OCI-LY1 (cell line): ENCODE measurements around the gene PCED1B.

Experiments
- EZH2 ChIP-seq: fragments of 200-600 bp; sonication (generic), shearing (Covaris generic); IDR thresholded peaks from 2 replicates; pipeline ENCODE4 v1.8.0; 2017; ENCODE audit warnings: borderline replicate concordance, mixed run types, mild to moderate bottlenecking, antibody characterized with exemption, low read length, moderate library complexity, mixed read lengths
- TF ChIP-seq, protein P1 (sequence below): fragments of 200-600 bp; sonication (generic), shearing (Covaris generic); IDR thresholded peaks from 2 replicates; pipeline ENCODE4 v1.5.1; 2017; ENCODE audit warnings: mild to moderate bottlenecking, antibody characterized with exemption, low read length, moderate library complexity, mixed read lengths

DNA sequence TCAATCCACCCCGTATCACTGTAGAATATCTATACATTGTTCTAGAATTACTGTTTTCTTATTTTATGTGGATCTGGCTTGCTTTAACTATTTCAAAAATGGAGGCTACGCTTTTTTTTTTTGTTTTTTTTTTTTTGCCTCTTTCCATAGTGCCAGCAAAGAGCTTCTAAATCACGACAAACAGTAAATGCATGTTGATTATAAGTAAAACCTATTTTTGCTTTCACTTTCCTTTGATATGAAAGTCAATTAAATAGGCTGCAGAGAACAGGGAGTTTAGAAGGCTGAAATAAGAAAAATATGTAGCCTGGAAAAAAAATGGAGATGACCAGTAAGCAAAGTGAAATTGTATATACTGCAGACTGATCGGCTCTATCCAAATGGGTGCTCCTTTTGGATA, 112.6 kb downstream of the PCED1B start:
- TF ChIP-seq, protein P1, sequence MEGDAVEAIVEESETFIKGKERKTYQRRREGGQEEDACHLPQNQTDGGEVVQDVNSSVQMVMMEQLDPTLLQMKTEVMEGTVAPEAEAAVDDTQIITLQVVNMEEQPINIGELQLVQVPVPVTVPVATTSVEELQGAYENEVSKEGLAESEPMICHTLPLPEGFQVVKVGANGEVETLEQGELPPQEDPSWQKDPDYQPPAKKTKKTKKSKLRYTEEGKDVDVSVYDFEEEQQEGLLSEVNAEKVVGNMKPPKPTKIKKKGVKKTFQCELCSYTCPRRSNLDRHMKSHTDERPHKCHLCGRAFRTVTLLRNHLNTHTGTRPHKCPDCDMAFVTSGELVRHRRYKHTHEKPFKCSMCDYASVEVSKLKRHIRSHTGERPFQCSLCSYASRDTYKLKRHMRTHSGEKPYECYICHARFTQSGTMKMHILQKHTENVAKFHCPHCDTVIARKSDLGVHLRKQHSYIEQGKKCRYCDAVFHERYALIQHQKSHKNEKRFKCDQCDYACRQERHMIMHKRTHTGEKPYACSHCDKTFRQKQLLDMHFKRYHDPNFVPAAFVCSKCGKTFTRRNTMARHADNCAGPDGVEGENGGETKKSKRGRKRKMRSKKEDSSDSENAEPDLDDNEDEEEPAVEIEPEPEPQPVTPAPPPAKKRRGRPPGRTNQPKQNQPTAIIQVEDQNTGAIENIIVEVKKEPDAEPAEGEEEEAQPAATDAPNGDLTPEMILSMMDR = no peak
- no peak for TF ChIP-seq EZH2
